Esophagus squamous epithelium (tissue), 5 donors: ENCODE results near the gene SPATA9. TPM values are rescaled to one million over a fixed set of nuclear protein-coding genes. Genes with fewer than 3 reads are reported as not detected.

ENCODE experiments used
- DNase-seq: peaks from one replicate; lab custom pipeline; 2025; lab: John Stamatoyannopoulos, UW
- H3K27ac ChIP-seq, 4 donors: fragments of 200-600 bp; sonication (generic); one replicate each; pipeline ENCODE4 v1.5.1; 2016 to 2019; ENCODE audit warnings: mild to moderate bottlenecking in 1 of 4
- H3K27me3 ChIP-seq, 4 donors: fragments of 200-600 bp; sonication (generic); 1 replicate in 3 of 4; 2 replicates in 1 of 4; pipeline versions ENCODE4 v1.5.1 to v1.6.0; 2017 to 2021; ENCODE audit warnings: antibody characterized with exemption in 1 of 4
- H3K36me3 ChIP-seq, 3 donors: fragments of 200-600 bp; sonication (generic); one replicate each; pipeline ENCODE4 v1.5.1; 2016 to 2019
- H3K4me1 ChIP-seq, 3 donors: fragments of 200-600 bp; sonication (generic); one replicate each; pipeline ENCODE4 v1.5.1; 2017 to 2019
- H3K4me3 ChIP-seq, 4 donors: fragments of 200-600 bp; sonication (generic); 1 replicate in 3 of 4; 2 replicates in 1 of 4; pipeline ENCODE4 v1.5.1; 2016 to 2019; ENCODE audit warnings: mild to moderate bottlenecking in 2 of 4, moderate library complexity in 1 of 4
- H3K9me3 ChIP-seq, 3 donors: fragments of 200-600 bp; sonication (generic); one replicate each; pipeline ENCODE4 v1.5.1; 2016 to 2019
- CTCF ChIP-seq, 6 experiments: fragments of 450-650 bp in 4 of 6; fragments of 200-600 bp in 2 of 6; sonication (generic) in 2 of 6; IDR thresholded peaks; one replicate each; pipeline ENCODE4 v1.5.1; 2016 to 2019; ENCODE audit warnings: antibody characterized with exemption in 6 of 6, mild to moderate bottlenecking in 4 of 6, moderate library complexity in 4 of 6
- POLR2A ChIP-seq, 4 donors: fragments of 450-650 bp; IDR thresholded peaks; one replicate each; pipeline ENCODE4 v1.6.1; 2017; ENCODE audit warnings: antibody characterized with exemption in 4 of 4, mild to moderate bottlenecking in 4 of 4, moderate library complexity in 3 of 4
- WGBS, 2 donors: methylation state at CpG; one replicate each; pipeline ENCODE4 v1.1.5; 2018; 5-methylcytosine and 5-hydroxymethylcytosine counted together
- intact Hi-C: fragments of 100-400 bp; cut with DNase I; formaldehyde crosslinking; loops from one replicate; pipeline ENCODE4 v1.15.0; 2022
- total RNA-seq, 4 donors: library from RNA; depleted of rRNA; stranded (reverse); fragments of >200 nt; gene quantifications; one replicate each; pipeline ENCODE4 v1.1.0, GENCODE V29; 2016
- donor health status: DM: yes; HTN: yes; CAD: no.

SPATA9 gene
- total RNA-seq, 4 donors from 2014 or later, result not detected

GRCh38 chr5:95627971-95628810 lies 54.6 kb downstream of the SPATA9 start:
- DNase-seq, result no peak
- H3K27ac ChIP-seq, result no peak overlapping the region
- intact Hi-C loops, result no loop called here
- no peaks in the 10 kb centered on the region for H3K36me3 ChIP-seq
- H3K4me3 ChIP-seq, result no peak overlapping the region
- TF ChIP-seq POLR2A (IDR thresholded peaks at IDR 0.05), result no peak
- no peak for TF ChIP-seq CTCF (IDR thresholded peaks at IDR 0.05)
- 69 to 92% methylated on average over 2 to 4 of the region's 4 CpGs for WGBS, 2 donors
- H3K27me3 ChIP-seq, result no peaks in the 10 kb centered on the region
- no peaks in the 10 kb centered on the region for H3K9me3 ChIP-seq
- peaks cover 0 to 10% (median 5%) of the 10 kb centered on the region in 3 donors for H3K4me1 ChIP-seq

DNA sequence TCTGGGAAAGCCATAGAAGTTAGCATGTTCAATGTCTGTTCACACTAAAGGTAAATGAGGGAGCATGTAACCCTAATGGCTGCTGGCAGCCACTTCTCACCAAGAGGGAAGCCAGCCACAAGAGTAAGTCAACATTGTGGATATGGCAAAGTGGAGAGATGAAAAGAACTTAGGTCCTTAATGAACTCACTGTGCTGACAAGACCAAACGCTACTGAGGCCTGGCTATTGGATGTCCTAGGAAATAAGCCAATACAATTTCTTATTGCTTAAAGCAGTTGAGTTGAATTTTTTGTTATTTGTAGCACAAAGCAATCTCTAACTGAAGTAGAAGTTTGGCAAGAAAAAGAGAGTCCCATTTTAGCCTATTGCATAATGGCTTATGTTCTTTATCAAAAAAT lies 56.1 kb downstream of the SPATA9 start:
- H3K9me3 ChIP-seq, result no peaks in the 10 kb centered on the region
- no peak overlapping the region for H3K27ac ChIP-seq
- no peak for TF ChIP-seq CTCF (IDR thresholded peaks at IDR 0.05)
- TF ChIP-seq POLR2A (IDR thresholded peaks at IDR 0.05), result no peak
- WGBS, 2 donors, result 71 to 75% methylated on average over 1 of the region's 1 CpG
- intact Hi-C loops, result no loop called here
- no peak overlapping the region for H3K4me3 ChIP-seq
- peaks cover 0 to 9% (median 9%) of the 10 kb centered on the region in 3 donors for H3K4me1 ChIP-seq
- no peaks in the 10 kb centered on the region for H3K36me3 ChIP-seq
- DNase-seq, result no peak
- H3K27me3 ChIP-seq, result peaks cover 0 to under 1% (median 0%) of the 10 kb centered on the region in 4 donors

- WGBS, 2 donors, result 95 to 98% methylated on average over 2 of the region's 2 CpGs
- TF ChIP-seq CTCF (IDR thresholded peaks at IDR 0.05), result no peak
- TF ChIP-seq POLR2A (IDR thresholded peaks at IDR 0.05), result no peak
- Histone ChIP-seq H3K36me3 (no peaks in the 10 kb centered on the region), H3K9me3 (no peaks in the 10 kb centered on the region), H3K27ac (no peak overlapping the region), H3K4me1 (peaks cover 10 to 28% (median 19%) of the 10 kb centered on the region in 3 donors), H3K4me3 (no peak overlapping the region), H3K27me3 (peaks cover 0 to 22% (median 0%) of the 10 kb centered on the region in 4 donors)
- DNase-seq, result no peak
- intact Hi-C loops, result no loop called here
Observed at GRCh38 chr5:95624368-95624767, 58.4 kb downstream of the SPATA9 start.

GRCh38 chr5:95623706-95624105 lies 59.1 kb downstream of the SPATA9 start:
- Histone ChIP-seq H3K27me3 (peaks cover 0 to 29% (median 0%) of the 10 kb centered on the region in 4 donors), H3K36me3 (no peaks in the 10 kb centered on the region), H3K9me3 (no peaks in the 10 kb centered on the region), H3K4me3 (no peak overlapping the region), H3K27ac (no peak overlapping the region), H3K4me1 (peaks cover 11 to 31% (median 19%) of the 10 kb centered on the region in 3 donors)
- DNase-seq, result no peak
- intact Hi-C loops, result no loop called here
- WGBS, 2 donors, result 96 to 97% methylated on average over 5 of the region's 5 CpGs
- TF ChIP-seq CTCF (IDR thresholded peaks at IDR 0.05) (no peak), POLR2A (IDR thresholded peaks at IDR 0.05) (no peak)
